Mucosa of descending colon (tissue), 3 donors: ENCODE measurements around the gene GAB3. TPM values are rescaled to one million over a fixed set of nuclear protein-coding genes. Genes with fewer than 3 reads are reported as not detected.

Source experiments
- ATAC-seq: fragments of 200-7000 bp; cut with Tn5 transposase; one replicate; pipeline ENCODE4 v1.9.1; 2020; ENCODE audit warnings: mild to moderate bottlenecking, moderate library complexity
- DNase-seq, 3 donors: peaks; one replicate each; pipeline ENCODE4 v3.0.0-alpha.2; 2020
- H3K36me3 ChIP-seq: fragments of 200-600 bp; one replicate; pipeline ENCODE4 v1.8.0; 2021; ENCODE audit warnings: low read depth, mild to moderate bottlenecking
- H3K4me1 ChIP-seq: fragments of 200-600 bp; one replicate; pipeline ENCODE4 v1.8.0; 2021; ENCODE audit warnings: low read depth, mild to moderate bottlenecking
- H3K4me3 ChIP-seq: fragments of 200-600 bp; one replicate; pipeline ENCODE4 v1.8.0; 2021; ENCODE audit warnings: mild to moderate bottlenecking
- H3K9me3 ChIP-seq: fragments of 200-600 bp; one replicate; pipeline ENCODE4 v1.8.0; 2021; ENCODE audit warnings: mild to moderate bottlenecking
- CTCF ChIP-seq: fragments of 200-600 bp; IDR thresholded peaks from one replicate; pipeline ENCODE4 v1.8.0; 2022; ENCODE audit warnings: antibody characterized with exemption, mild to moderate bottlenecking
- intact Hi-C, 2 donors: fragments of 100-400 bp; cut with DNase I in 1 of 2; cut with micrococcal nuclease in 1 of 2; formaldehyde crosslinking; loops; one replicate each; pipeline versions ENCODE4 v1.11.0 to v1.11.1; 2022; cut with DNase I, micrococcal nuclease
- total RNA-seq, 3 donors: library from RNA; stranded (reverse); fragmentation: NEBNext Ultra II Directional in 2 of 3; extraction: Animal tissue kit (Norgen Biotek cat#: 25700) in 2 of 3; gene quantifications; one replicate each; pipeline versions ENCODE4 v1.2.1 to v1.2.4, GENCODE V29; 2021 to 2023
- donor health status: DM: no; HTN: no; CAD: no; lungs with moderate emphysema.
- donor health status: DM: no; HTN: no; CAD: no.
- donor health status: DM: no; HTN: yes; CAD: no.

The GAB3 gene
- total RNA-seq, 3 donors from 2014 or later = 1.3 to 3.4 (median 2.5) TPM

- ATAC-seq = no peak
- intact Hi-C loops = no loop called here
- H3K9me3 ChIP-seq = no peaks in the 10 kb centered on the region
- no peak for TF ChIP-seq CTCF
- no peak for DNase-seq
- no peaks in the 10 kb centered on the region for H3K4me1 ChIP-seq
- no peaks in the 10 kb centered on the region for H3K36me3 ChIP-seq
- no peak overlapping the region for H3K4me3 ChIP-seq
Measured at GRCh38 chrX:154749856-154750255, 1.0 kb downstream of the GAB3 start.

GRCh38 chrX:154748712-154749339 lies 2.1 kb downstream of the GAB3 start:
- peak; percentile 30 for TF ChIP-seq CTCF
- no peaks in the 10 kb centered on the region for H3K36me3 ChIP-seq
- ATAC-seq (peak; percentile 77), DNase-seq (peak in 1 of 3 donors; percentile 56)
- no peaks in the 10 kb centered on the region for H3K4me1 ChIP-seq
- H3K4me3 ChIP-seq = no peak overlapping the region
- no peaks in the 10 kb centered on the region for H3K9me3 ChIP-seq
- intact Hi-C loops = no loop called here

- intact Hi-C loops = no loop called here
- Histone ChIP-seq H3K4me1 (peaks cover under 1% of the 10 kb centered on the region), H3K9me3 (no peaks in the 10 kb centered on the region), H3K36me3 (no peaks in the 10 kb centered on the region), H3K4me3 (no peak overlapping the region)
- ATAC-seq (no peak), DNase-seq (no peak)
- no peak for TF ChIP-seq CTCF
Measured at GRCh38 chrX:154742613-154743012, 8.3 kb downstream of the GAB3 start.

GRCh38 chrX:154739952-154740465 lies 10.9 kb downstream of the GAB3 start:
- Histone ChIP-seq H3K9me3 (no peaks in the 10 kb centered on the region), H3K4me3 (no peak overlapping the region), H3K4me1 (peaks cover 8% of the 10 kb centered on the region), H3K36me3 (no peaks in the 10 kb centered on the region)
- TF ChIP-seq CTCF = no peak
- DNase-seq = no peak
- intact Hi-C loops = no loop called here
- no peak for ATAC-seq

GRCh38 chrX:154738011-154738738 lies 12.7 kb downstream of the GAB3 start:
- H3K9me3 ChIP-seq = no peaks in the 10 kb centered on the region
- no peak overlapping the region for H3K4me3 ChIP-seq
- H3K36me3 ChIP-seq = no peaks in the 10 kb centered on the region
- no peak for TF ChIP-seq CTCF
- ATAC-seq = peak; percentile 54
- peaks cover 8% of the 10 kb centered on the region for H3K4me1 ChIP-seq
- DNase-seq = peak in 1 of 3 donors; percentile 22
- intact Hi-C loops = no loop called here
